ENCODE results near the gene SLC37A3. TPM values are rescaled to one million over a fixed set of nuclear protein-coding genes. Genes with fewer than 3 reads are reported as not detected.

SLC37A3 gene
- total RNA-seq, 1 donor from 2014 or later, result 9.5 TPM

DNA sequence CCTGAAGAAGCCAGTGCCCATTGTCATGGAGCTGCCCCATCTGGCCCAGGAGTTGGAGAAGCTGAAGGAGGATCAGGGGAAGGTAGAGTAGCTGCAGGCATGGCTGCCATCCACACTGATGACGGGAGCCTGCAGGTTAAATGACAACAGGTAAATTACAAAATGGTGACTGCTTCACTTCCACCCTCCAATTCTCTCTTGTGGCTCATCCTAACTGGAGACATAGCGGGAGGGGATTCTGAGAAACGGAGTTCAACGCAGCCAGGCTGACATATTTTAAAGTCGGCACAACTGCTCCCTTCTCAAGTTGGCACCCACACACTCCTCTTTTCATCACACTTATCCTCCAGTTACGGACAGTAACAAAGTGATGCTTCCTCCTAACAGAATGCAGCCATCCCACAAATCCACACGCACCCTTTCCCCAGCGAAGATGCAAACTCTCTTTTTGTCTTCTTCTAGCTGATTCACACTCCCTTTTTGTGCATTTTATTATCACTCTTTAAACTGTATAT lies 103.0 kb downstream of the SLC37A3 start:
- DNase-seq (no peak), ATAC-seq (ENCODE audit: poor library complexity) (no peak)
- intact Hi-C loops (cut with DNase I), result no loop called here

- no peak for ATAC-seq (ENCODE audit: poor library complexity)
- no peak for DNase-seq
- intact Hi-C loops (cut with DNase I), result no loop called here
These were observed 103.9 kb downstream of the SLC37A3 start for GRCh38 chr7:140294454-140294853.

GRCh38 chr7:140292438-140292837 lies 105.9 kb downstream of the SLC37A3 start:
- DNase-seq, result no peak
- no peak for ATAC-seq (ENCODE audit: poor library complexity)
- intact Hi-C loops (cut with DNase I), result no loop called here

DNA sequence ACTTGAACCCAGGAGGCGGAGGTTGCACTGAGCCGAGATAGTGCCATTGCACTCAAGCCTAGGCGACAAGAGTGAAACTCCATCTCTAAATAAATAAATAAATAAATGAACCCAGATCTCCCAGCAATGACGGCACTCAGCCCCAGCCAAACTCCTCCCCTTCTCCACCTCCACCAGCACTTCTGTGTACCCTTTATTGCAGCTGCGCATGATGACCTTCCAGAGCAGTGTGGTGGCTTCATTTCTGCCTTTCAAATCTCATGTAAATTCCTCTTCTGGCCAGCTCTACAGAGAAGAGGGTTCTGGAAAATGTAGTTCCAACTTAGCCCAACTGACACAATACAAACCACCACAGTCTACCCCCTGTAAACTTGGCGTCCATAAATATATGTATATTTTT lies 108.5 kb downstream of the SLC37A3 start:
- DNase-seq (no peak), ATAC-seq (ENCODE audit: poor library complexity) (no peak)
- intact Hi-C loops (cut with DNase I), result no loop called here

GRCh38 chr7:140287988-140288387 lies 110.3 kb downstream of the SLC37A3 start:
- intact Hi-C loops (cut with DNase I), result no loop called here
- ATAC-seq (ENCODE audit: poor library complexity) (no peak), DNase-seq (no peak)

- intact Hi-C loops (cut with DNase I), result no loop called here
- no peak for DNase-seq
- no peak for ATAC-seq (ENCODE audit: poor library complexity)
These were observed 112.4 kb downstream of the SLC37A3 start for GRCh38 chr7:140285938-140286337.

DNA sequence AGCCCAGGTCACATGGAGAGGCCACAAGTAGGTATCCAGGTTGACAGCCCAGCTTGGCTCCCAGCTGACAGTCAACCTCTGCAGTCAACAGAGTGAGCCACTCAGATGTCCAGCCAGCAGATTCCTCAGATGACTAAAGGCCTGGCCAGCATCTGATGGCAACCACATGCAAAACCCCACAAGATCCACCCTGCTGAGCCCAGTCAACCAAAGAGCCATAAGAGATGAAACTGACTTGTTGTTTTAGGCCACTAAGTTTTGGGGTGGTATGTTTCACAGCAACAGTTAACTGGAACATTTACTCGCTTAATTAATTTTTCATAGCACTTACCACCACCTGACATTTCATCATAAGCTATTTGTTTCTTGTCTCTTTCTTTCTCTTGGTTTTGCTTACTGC lies 114.3 kb downstream of the SLC37A3 start:
- intact Hi-C loops (cut with DNase I), result no loop called here
- ATAC-seq (ENCODE audit: poor library complexity) (no peak), DNase-seq (no peak)

Other genes starting within 250 kb of the SLC37A3 start
- gene KDM7A, start 221.5 kb downstream of the SLC37A3 start, total RNA-seq, result 11.9 TPM
- not detected for gene RAB19, start 5.5 kb upstream of the SLC37A3 start, total RNA-seq
- 94.7 TPM for gene MKRN1, start 81.0 kb upstream of the SLC37A3 start, total RNA-seq
- gene DENND2A, start 242.3 kb upstream of the SLC37A3 start, total RNA-seq, result 11.6 TPM

Measured in Right ventricle myocardium superior (tissue), 1 donor.